Testis (tissue), 3 donors: ENCODE data around the gene NRXN3. TPM values are rescaled to one million over a fixed set of nuclear protein-coding genes. Genes with fewer than 3 reads are reported as not detected.

Experiments used
- DNase-seq: peaks from one replicate; pipeline ENCODE4 v3.0.0-alpha.2; 2019
- H3K27ac ChIP-seq, 2 donors: fragments of 200-600 bp; sonication (generic); one replicate each; pipeline ENCODE4 v1.5.1; 2019
- H3K27me3 ChIP-seq: fragments of 200-600 bp; sonication (generic); one replicate; pipeline ENCODE4 v1.5.1; 2019
- H3K36me3 ChIP-seq: fragments of 200-600 bp; sonication (generic); one replicate; pipeline ENCODE4 v1.5.1; 2017; ENCODE audit warnings: low read depth; ENCODE audit errors: missing control alignments
- H3K4me1 ChIP-seq: fragments of 200-600 bp; sonication (generic); one replicate; pipeline ENCODE4 v1.5.1; 2019
- H3K4me3 ChIP-seq, 2 donors: fragments of 200-600 bp; sonication (generic); one replicate each; pipeline ENCODE4 v1.5.1; 2017 to 2019
- H3K9me3 ChIP-seq: fragments of 200-600 bp; sonication (generic); one replicate; pipeline ENCODE4 v1.5.1; 2017
- CTCF ChIP-seq, 3 experiments: fragments of 450-650 bp in 2 of 3; fragments of 200-600 bp in 1 of 3; sonication (generic) in 1 of 3; IDR thresholded peaks; one replicate each; pipeline ENCODE4 v1.5.1; 2016 to 2019; ENCODE audit warnings: antibody characterized with exemption in 3 of 3, mild to moderate bottlenecking in 2 of 3, moderate library complexity in 1 of 3
- POLR2A ChIP-seq: fragments of 450-650 bp; IDR thresholded peaks from one replicate; pipeline ENCODE4 v1.6.1; 2017; ENCODE audit warnings: antibody characterized with exemption, mild to moderate bottlenecking, moderate library complexity
- WGBS, 2 donors: methylation state at CpG; one replicate each; pipeline ENCODE4 v1.1.5; 2018; 5-methylcytosine and 5-hydroxymethylcytosine counted together
- intact Hi-C: fragments of 100-400 bp; cut with DNase I; formaldehyde crosslinking; loops from one replicate; pipeline ENCODE4 v1.15.1; 2023; ENCODE audit warnings: low total_unique reads
- polyA plus RNA-seq: library from polyadenylated mRNA; stranded (reverse); fragments of 350-450 nt; fragmentation: Illumina TruSeq; extraction: RNeasy Lipid Tissue Mini Kit (QIAGEN cat#74804); gene quantifications from one replicate; pipeline ENCODE4 v1.2.3, GENCODE V29; 2014; ENCODE audit warnings: low read depth, low replicate concordance; ENCODE audit not compliant: insufficient read depth
- total RNA-seq, 2 donors: library from RNA; depleted of rRNA; stranded (reverse); fragments of >200 nt; gene quantifications; one replicate each; pipeline ENCODE4 v1.2.3, GENCODE V29; 2016

Gene NRXN3
- total and polyA plus RNA-seq, 3 donors from 2014 or later: 3.5 to 8.0 (median 3.9) TPM

- Histone ChIP-seq H3K27ac (no peak overlapping the region), H3K4me1 (no peaks in the 10 kb centered on the region), H3K4me3 (no peak overlapping the region), H3K27me3 (no peaks in the 10 kb centered on the region), H3K36me3 (no peaks in the 10 kb centered on the region), H3K9me3 (no peaks in the 10 kb centered on the region)
- 90% methylated on average over 4 of the region's 4 CpGs for WGBS, 2 donors
- no peak for DNase-seq
- intact Hi-C loops: no loop called here
- TF ChIP-seq POLR2A (no peak), CTCF (IDR thresholded peaks at IDR 0.05) (no peak)
These were observed 1385.3 kb downstream of the NRXN3 start for GRCh38 chr14:79555429-79555828.

GRCh38 chr14:79557309-79557708 is 1387.1 kb downstream of the NRXN3 start:
- H3K27me3 ChIP-seq: no peaks in the 10 kb centered on the region
- no peaks in the 10 kb centered on the region for H3K9me3 ChIP-seq
- no peaks in the 10 kb centered on the region for H3K36me3 ChIP-seq
- no peak overlapping the region for H3K27ac ChIP-seq
- 91% methylated on average over 3 of the region's 3 CpGs for WGBS, 2 donors
- TF ChIP-seq POLR2A: no peak
- TF ChIP-seq CTCF (IDR thresholded peaks at IDR 0.05): no peak
- DNase-seq: no peak
- H3K4me1 ChIP-seq: no peaks in the 10 kb centered on the region
- intact Hi-C loops: no loop called here
- no peak overlapping the region for H3K4me3 ChIP-seq

- intact Hi-C loops: no loop called here
- Histone ChIP-seq H3K36me3 (no peaks in the 10 kb centered on the region), H3K4me3 (no peak overlapping the region), H3K27me3 (no peaks in the 10 kb centered on the region), H3K4me1 (no peaks in the 10 kb centered on the region), H3K9me3 (no peaks in the 10 kb centered on the region), H3K27ac (no peak overlapping the region)
- no peak for DNase-seq
- no peak for TF ChIP-seq POLR2A
- no peak for TF ChIP-seq CTCF (IDR thresholded peaks at IDR 0.05)
- 91 to 94% methylated on average over 3 of the region's 3 CpGs for WGBS, 2 donors
These were observed 1392.0 kb downstream of the NRXN3 start for GRCh38 chr14:79562185-79562584.

- TF ChIP-seq CTCF (IDR thresholded peaks at IDR 0.05): no peak
- TF ChIP-seq POLR2A: no peak
- no peaks in the 10 kb centered on the region for H3K4me1 ChIP-seq
- no peaks in the 10 kb centered on the region for H3K9me3 ChIP-seq
- H3K36me3 ChIP-seq: no peaks in the 10 kb centered on the region
- no peak overlapping the region for H3K27ac ChIP-seq
- no peaks in the 10 kb centered on the region for H3K27me3 ChIP-seq
- no peak overlapping the region for H3K4me3 ChIP-seq
- intact Hi-C loops: no loop called here
- no peak for DNase-seq
- 73 to 87% methylated on average over 2 of the region's 2 CpGs for WGBS, 2 donors
These were observed 1394.2 kb downstream of the NRXN3 start for GRCh38 chr14:79564371-79564770.

- 91 to 95% methylated on average over 5 of the region's 5 CpGs for WGBS, 2 donors
- no peaks in the 10 kb centered on the region for H3K4me1 ChIP-seq
These were observed 1397.1 kb downstream of the NRXN3 start for GRCh38 chr14:79567306-79567705.

More at GRCh38 chr14:79567306-79567705, 1397.1 kb downstream of the NRXN3 start:
- DNase-seq: no peak
- H3K4me3 ChIP-seq: no peak overlapping the region
- intact Hi-C loops: no loop called here
- H3K9me3 ChIP-seq: no peaks in the 10 kb centered on the region
- H3K27ac ChIP-seq: no peak overlapping the region
- H3K27me3 ChIP-seq: no peaks in the 10 kb centered on the region
- no peaks in the 10 kb centered on the region for H3K36me3 ChIP-seq
- TF ChIP-seq CTCF (IDR thresholded peaks at IDR 0.05) (no peak), POLR2A (no peak)
